Spleen (tissue), 7 donors: Measurements from ENCODE around the gene TBC1D22A.

Experiments used
- CTCF ChIP-seq, 11 experiments: fragments of 200-600 bp in 7 of 11; fragments of 450-650 bp in 4 of 11; sonication (generic) in 4 of 11; IDR thresholded peaks in 8 of 11; conservative IDR thresholded peaks in 3 of 11; 1 replicate in 7 of 11; 2 replicates in 4 of 11; pipeline versions ENCODE4 v1.4.0 to v1.8.0; 2016 to 2021; ENCODE audit warnings: antibody characterized with exemption in 11 of 11, inconsistent platforms in 4 of 11, mild to moderate bottlenecking in 1 of 11
- POLR2A ChIP-seq, 3 donors: fragments of 450-650 bp; IDR thresholded peaks; one replicate each; pipeline ENCODE4 v1.5.1; 2017; ENCODE audit warnings: antibody characterized with exemption in 3 of 3, mild to moderate bottlenecking in 1 of 3
- POLR2AphosphoS5 ChIP-seq, 3 donors: sonication (generic); formaldehyde crosslinking; IDR thresholded peaks; one replicate each; pipeline ENCODE4 v1.5.1; 2017; ENCODE audit warnings: antibody characterized with exemption in 3 of 3
- donor health status: DM: no; HTN: no; CAD: no; lungs with moderate emphysema.
- donor health status: DM: no; HTN: no; CAD: no.
- donor health status: DM: no; HTN: no; CAD: no.

GRCh38 chr22:46854125-46854870, 91.8 kb downstream of the TBC1D22A start:
- TF ChIP-seq CTCF (IDR thresholded peaks at IDR 0.05 in 8 of 11, conservative IDR thresholded peaks at IDR 0.05 in 3 of 11) (no peak), POLR2AphosphoS5 (IDR thresholded peaks at IDR 0.05) (peak in 2 of 3 donors; percentile 36 to 78), POLR2A (IDR thresholded peaks at IDR 0.05) (no peak)
